Astrocyte of the spinal cord (primary cell): Measurements from ENCODE around the gene EVA1B.

Experiments used
- DNase-seq: peaks from one replicate; pipeline ENCODE4 v3.0.0; 2011; ENCODE audit warnings: low read depth, low spot score
- H3K4me3 ChIP-seq: 2 replicates; pipeline ENCODE4 v1.5.1; 2011; ENCODE audit warnings: low read depth, mild to moderate bottlenecking, low read length, moderate library complexity
- in situ Hi-C: cut with HindIII; loops from 2 replicates; pipeline ENCODE4 v1.10.0; 2017; ENCODE audit warnings: low sequenced_read_pairs
- TF ChIP-seq, protein P1 (sequence below): IDR thresholded peaks from 2 replicates; pipeline ENCODE4 v1.5.1; 2012; ENCODE audit warnings: low read depth, mild to moderate bottlenecking, low read length, inconsistent platforms

Gene EVA1B

DNA sequence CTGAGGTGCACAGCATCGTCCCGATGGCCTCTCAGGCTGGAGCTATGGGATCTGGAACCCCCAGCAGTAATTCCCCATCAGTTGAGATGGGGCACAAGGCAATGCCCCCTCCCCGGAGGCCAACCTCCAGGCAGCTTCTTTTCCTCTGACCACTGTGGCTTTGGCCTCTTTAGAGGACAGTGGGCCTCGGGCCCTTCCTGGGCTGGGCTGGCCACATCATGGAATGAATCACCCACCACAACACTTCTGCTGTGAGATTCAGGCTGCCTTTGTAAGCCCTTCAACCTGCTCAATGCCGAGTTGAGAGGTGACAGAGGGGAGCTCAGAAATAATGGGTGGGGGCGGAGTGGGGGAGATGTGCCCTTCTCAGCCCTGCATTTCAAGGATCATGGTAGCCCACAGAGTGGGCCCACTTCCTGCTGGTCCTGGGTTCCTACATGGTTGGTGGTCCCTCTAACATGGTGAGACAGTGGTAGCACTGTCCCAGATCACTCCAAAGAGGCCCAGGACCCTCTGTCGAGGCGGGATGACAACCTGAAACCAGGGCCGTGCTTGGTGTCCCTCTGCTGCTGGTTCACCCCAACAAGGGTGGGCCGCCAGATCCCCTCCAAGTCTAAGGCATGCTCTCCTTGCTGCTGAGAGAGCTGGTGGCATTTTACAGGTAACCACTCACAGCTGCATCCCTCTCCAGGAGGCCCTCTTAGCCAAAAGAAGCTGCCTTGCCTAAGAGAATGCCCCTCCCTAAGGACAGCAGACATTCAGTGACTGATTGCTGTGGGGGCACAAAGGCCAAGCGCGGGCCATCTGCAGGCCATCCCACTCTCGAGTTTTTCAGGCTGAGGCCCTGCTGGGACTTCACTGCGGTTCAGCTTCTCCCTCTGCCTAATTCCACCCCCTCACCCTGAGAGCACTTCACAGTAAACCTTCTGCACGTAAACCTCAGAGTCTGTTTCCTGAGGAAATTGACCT is 29.7 kb upstream of the EVA1B start:
- peak; percentile 79 for DNase-seq
- H3K4me3 ChIP-seq, result no peak overlapping the region
- TF ChIP-seq, protein P1, sequence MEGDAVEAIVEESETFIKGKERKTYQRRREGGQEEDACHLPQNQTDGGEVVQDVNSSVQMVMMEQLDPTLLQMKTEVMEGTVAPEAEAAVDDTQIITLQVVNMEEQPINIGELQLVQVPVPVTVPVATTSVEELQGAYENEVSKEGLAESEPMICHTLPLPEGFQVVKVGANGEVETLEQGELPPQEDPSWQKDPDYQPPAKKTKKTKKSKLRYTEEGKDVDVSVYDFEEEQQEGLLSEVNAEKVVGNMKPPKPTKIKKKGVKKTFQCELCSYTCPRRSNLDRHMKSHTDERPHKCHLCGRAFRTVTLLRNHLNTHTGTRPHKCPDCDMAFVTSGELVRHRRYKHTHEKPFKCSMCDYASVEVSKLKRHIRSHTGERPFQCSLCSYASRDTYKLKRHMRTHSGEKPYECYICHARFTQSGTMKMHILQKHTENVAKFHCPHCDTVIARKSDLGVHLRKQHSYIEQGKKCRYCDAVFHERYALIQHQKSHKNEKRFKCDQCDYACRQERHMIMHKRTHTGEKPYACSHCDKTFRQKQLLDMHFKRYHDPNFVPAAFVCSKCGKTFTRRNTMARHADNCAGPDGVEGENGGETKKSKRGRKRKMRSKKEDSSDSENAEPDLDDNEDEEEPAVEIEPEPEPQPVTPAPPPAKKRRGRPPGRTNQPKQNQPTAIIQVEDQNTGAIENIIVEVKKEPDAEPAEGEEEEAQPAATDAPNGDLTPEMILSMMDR, result no peak
- in situ Hi-C loops, result no loop called here

DNA sequence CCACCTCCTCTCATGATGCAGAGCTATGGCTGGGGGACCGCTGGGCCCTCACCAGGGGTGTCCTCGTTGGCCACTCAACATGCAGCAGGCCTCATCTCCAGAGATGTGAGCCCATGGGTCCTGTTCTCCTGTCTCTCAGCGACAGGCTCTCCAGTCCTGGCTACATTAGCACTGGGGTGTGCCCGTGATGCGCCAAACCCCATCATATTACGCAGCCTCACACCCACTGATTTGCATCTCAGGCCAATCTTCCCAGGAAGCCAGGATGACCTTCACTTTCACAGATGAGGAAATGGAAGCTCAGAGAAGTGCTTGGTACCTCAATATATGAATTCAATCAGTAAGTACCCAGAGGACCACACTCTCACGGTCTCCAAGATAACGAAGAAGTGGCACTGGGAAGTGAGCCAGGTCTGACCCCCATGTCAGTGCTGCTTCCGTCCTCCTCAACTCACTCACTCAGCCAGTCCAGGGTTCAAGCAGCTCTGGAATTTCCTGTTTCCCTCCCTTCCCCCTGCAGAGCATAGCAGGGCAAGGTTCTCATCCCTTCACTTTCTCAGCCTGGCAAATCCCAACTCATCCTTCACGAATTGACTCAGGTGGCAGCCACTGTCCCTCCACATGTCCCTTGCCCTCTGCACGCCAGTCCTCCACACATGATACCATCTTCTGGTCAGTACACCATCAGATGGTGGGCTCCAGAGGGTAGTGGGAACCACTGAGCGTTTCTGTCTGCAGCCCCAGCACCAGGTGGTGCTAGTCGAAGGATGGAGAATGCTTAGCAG is 28.9 kb upstream of the EVA1B start:
- TF ChIP-seq, protein P1, result peak; percentile 27
- DNase-seq, result peak; percentile 15
- in situ Hi-C loops, result no loop called here
- H3K4me3 ChIP-seq, result no peak overlapping the region

DNA sequence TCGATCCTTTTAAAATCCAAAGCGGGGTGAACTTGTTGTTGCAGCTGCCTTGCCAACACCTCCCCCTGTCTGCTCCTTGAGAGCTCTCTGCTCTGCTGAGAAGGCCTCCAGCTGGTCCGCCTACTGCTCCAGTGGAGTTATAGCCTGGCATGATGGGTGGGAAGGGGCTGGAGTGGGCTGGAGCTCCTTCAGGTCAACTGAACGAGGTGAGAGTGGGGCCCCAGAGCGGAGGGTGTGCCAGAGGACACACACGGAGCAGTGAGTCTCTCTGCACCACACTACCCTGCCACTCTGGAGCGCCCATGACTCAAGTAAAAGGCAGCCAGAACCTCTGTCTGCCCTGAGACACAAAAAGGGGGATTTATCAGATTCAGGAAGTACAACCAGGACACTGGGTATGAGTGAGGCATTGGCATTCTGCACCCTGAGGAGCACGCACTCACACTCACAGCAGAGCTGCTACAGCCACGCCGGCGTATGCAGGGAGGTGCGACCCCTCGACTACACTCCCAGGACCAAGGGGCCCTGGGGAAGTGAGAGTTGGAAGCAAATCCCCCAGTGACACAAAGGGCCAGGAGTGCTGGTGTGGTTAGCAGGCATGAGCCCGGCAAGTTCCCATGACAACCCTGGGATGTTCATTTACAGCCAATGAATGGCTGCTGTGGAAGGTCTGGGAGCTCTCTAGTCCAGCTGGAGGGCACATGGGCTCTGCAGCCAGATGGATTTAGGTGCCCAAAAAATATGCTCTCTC is 28.0 kb upstream of the EVA1B start:
- no peak overlapping the region for H3K4me3 ChIP-seq
- DNase-seq, result peak; percentile 87
- in situ Hi-C loops, result no loop called here
- TF ChIP-seq, protein P1, result peak; percentile 20

DNA sequence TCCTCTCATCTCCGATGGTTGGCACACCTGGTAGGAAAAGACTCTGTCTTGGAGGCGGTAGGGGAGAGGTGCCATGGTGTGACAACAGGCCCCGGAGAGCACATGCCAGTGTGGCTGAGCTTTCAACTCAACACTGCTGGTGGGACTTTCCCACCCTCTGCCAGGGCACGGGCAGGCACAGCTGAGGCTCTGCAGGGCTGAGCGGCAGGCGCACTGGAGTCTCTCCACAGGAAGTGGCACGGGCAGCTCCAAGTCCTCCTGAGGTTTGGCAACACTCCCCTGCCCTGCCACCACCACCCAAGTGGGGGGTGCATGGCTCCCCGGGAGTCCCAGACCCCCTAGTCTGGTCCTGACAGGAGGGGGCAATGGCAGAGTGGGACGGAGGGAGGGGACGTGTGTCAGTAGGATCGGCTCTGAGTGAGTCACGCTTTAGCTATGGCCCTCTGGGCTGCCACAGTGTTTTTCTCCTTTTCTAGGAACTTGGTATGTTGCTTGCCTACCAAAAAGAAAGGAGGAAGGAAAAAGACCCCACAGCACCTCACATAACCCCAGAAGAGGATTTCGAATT is 27.3 kb upstream of the EVA1B start:
- no peak overlapping the region for H3K4me3 ChIP-seq
- DNase-seq, result peak; percentile 83
- in situ Hi-C loops, result no loop called here
- TF ChIP-seq, protein P1, result no peak

DNA sequence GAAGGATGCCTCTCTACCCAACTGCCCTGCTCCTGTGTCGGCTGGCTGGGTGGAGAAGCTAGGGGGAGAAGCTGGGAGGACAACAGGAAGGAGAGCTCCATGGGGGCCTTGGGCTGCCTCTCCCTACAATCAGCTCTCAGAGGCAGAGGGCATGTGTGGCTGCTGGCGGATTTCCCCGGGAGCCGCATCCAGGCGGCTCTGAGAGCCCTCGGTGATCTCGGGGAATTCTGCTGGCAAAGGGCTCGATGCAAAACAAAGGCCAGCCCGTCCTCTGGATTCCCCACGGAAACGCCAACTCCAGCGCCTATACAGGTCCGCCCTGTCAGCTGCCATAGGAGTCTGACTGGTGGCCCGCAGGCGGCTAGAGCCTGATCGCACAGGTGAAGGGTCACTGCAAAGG is 26.4 kb upstream of the EVA1B start:
- in situ Hi-C loops, result no loop called here
- peak; percentile 39 for DNase-seq
- TF ChIP-seq, protein P1, result no peak
- no peak overlapping the region for H3K4me3 ChIP-seq

DNA sequence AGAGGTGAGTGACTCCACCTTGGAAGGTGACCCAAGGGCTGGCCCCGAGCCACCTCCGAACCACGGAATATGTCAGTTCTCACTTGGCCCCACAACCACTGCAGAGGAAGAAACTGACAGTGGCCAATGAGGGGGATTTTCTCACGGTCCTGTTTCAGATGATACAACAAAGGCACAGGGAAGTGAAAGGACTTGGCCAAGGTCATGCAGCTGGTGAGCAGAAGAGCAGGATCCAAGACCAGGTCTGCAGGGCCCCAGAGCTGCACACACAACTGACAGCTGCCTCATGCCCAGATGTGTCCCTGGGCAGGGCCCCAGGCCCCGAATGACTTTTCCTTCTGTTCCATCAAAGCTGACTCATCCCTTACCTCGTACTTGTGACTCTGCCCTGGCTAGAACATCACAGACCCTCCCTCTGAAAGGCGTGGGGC is 25.8 kb upstream of the EVA1B start:
- in situ Hi-C loops, result no loop called here
- peak; percentile 65 for DNase-seq
- TF ChIP-seq, protein P1, result no peak
- no peak overlapping the region for H3K4me3 ChIP-seq
